GM18870 (cell line): ENCODE results near the gene SYNE1.
"Not testable (repeated sequence)": the region's sequence is repeated elsewhere in the genome, so short reads cannot be mapped to it uniquely, and the experiment has no call there.

Source experiments
- ATAC-seq: cut with Tn5 transposase; IDR thresholded peaks from one replicate; pipeline ENCODE4 v1.9.1; 2021; ENCODE audit warnings: moderate library complexity; ENCODE audit not compliant: unreplicated experiment

SYNE1 gene

DNA sequence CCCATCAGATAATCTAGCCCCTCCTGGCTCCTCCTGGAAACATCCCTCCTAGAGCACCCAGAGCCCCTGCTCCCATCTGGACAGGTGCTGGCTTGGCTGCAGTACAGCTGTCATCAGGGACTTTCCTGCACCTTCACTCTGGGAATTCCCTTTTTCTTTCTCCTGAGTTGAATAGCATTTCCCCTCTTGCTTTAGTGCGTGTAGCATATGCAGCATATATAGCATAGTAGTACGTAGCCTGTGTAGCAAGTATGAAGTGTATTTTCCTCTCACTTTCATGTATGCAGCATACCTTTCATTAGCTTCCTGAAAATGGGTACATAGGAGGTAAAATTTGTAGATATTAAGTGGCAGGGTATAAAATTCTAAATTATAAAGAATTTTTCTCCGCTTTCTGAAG is 476.8 kb downstream of the SYNE1 start:
- peak; percentile 98 for ATAC-seq

DNA sequence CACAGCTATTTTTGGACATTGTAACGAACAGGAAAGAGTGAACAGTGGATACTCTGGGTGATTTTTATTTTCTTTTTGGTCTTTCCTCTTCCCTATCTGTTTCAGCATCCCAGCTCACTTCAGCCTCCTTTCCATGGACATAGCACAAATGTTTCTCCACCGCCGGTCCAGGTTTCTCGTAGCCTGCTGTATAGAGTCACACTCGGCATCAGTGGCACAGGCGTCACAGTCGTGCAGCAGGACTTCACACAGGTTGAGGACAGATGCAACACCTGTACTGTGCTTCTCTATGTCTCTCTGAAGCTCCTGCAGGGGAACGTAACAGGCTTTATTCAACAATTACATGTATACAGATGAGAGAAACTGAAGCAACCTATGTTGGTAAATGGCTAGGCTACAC is 481.4 kb downstream of the SYNE1 start:
- ATAC-seq: no peak

DNA sequence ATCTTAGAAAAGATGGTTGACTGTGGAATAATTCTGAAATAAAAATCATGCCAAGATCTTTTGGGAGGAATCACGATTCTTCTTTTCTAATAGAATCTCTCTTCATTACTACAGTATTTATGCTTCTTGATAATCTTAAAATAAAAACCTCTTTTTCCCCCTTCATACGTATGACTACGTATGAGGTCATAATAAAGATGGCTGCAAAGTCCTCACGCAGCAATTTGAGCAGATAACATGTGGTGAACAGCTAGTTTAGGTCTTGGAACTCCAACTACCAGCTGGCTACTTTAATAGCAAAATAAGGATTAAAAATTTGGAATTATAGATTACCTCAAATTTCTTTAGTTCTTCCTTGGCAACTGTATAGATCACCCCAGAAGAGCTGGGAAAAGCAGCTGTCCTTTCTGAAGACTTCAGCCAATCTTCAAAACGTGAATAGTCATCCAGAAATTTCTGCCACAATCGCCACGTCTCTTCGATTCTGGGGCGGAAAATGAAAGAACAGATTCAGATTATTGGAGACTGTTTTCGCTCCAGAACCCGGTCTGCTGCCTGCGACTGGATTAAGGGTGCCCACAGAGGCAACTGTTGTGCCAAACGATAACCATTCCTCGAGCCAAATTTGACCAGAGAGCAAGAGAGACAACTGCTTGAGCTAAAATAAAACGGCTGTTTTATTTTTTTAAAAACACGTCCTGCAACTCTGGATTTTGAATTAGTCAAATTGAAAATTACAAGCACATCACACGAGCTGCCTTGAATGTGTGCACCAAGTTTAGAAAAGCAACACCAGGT is 482.4 kb downstream of the SYNE1 start:
- no peak for ATAC-seq

DNA sequence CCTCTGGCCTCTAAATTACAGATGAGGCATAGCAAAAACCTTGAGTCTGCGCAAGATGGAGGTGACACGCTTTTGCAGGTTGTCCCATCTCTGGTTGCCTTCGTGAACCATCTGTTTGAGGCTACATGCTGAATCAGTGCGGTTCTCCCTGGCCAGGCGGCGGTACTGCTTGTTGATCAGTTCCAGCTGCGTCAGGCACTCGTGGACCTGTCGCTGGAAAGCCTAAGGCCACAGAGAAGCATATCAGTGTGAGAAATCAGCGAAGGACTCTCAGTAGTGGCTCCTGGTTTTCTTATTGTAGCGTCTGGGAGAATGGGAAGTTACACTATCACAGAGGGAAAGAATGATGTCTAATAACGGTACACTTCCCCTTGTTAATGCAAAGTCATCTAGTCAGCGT is 485.2 kb downstream of the SYNE1 start:
- ATAC-seq: no peak

DNA sequence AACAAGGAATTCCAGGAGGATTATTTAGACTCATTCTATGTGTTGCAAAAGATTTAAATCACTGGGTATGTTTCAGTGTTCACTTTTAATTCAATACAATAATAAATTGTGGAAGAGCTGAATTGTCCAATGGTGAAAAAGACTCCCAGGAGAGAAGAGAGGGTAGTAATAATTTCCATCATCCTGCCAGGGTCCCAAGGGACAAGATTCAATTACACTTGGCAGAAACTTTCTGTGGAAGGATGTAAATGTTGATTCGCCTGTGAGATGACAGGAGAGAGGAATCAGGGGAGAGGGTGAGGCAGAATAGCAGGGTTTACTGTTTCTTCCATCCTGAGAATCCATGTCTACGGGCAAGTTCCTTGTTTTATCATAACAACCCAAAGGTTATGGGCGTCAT is 487.0 kb downstream of the SYNE1 start:
- no peak for ATAC-seq

DNA sequence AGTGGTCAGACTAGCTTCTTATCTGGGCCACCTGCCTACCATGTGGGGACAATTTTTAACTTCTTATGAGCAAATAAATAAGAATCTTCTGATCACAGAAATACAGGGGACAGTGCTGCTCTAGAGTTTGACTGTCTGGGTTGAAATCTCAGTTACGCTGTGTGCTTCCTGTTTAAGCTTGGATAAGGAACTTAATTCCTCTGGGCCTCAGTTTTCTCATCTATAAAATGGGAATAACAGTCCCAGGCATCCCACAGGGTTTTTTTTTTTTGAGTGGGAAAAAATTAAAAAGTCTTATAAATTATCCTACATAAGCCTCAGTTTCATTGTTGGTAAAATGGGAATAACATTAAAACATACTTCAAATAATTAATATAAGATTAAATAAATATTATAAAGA is 488.8 kb downstream of the SYNE1 start:
- no peak for ATAC-seq

DNA sequence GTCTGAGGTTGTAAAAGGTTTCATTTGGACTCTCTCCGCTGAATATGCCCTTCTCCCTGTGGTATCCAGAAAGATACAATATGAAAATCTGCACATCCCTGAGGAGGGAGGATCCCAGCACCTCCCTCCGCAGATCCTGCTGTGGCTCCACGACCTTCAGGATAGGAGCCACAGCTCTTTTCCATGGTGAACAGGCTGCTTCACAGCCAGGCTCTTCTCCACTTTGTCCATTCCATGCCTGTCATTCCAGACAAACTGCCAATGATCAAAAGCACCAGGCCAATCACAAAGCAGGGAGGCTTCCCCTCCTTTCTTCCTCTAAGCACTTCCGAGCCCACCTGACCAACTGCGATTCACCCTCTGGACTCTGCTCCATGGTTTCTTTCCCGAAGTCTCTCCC is 489.9 kb downstream of the SYNE1 start:
- ATAC-seq: no peak

DNA sequence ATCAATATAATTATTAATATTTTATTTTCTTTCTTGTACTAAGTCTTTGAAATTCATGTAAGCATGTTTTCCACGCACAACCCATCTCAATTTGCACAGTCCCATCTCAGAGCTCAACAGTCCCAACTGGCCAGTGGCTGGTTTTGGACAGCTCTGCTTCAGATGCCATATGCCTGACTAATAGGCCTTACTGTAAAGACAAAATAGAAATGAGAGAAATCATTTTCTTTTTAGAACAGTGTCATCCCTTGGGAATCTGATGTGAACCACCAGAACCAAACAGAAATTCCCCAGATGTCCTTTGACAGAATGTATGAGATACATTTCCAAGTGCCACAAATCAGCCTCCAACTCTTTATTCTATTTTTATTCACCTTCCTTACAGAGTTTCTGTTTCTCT is 490.8 kb downstream of the SYNE1 start:
- no peak for ATAC-seq

DNA sequence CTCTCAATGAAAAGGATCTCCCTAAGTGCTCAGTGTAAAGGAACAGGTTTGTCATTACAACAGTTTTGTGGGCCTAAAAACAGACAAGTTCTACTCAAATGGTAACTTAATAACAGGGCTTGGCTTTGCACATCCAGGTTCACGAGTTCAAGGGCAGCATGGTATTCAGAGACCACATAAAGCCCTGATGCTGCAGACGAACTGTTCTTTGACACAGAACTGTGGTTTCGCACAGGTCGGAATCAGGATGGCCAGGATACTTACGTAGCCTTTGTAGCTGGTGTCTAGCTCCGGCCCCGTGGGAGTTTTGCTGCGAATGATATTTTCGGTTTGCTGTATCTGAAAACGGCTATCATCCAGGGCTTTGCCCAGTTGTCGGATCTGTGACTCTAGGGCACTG is 493.8 kb downstream of the SYNE1 start:
- ATAC-seq: no peak

DNA sequence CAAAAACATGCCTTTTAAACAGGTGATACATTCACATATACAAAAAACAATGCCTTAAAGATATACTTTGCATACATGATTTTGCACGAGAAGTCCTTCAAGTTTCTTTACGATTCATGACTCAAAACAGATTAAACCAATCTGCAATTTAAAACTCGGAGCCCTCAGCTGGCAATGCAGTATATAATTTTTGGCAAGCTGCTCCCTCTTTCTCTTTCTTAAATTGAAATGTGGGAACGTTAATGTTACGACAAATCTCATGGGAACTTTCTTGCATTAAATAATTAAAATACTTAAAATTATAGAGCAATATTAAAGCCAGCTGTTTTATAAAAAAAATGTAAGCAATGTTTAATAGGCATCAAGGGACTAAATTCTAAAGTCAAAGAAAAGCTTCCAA is 495.1 kb downstream of the SYNE1 start:
- no peak for ATAC-seq

DNA sequence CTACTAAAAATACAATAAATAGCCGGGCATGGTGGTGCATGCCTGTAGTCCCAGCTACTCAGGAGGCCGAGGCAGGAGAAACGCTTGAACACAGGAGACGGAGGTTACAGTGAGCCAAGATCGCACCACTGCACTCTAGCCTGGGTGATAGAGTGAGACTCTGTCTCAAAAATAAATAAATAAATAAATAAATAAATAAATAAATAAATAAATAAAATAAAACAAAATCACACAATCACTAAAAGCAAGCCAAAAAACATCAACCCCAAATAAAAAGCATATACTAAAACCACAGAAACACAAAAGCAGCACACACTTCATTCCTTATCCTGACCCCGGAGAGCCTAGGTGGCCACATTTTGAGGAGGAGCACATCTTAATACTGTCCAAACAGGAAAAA is 498.8 kb downstream of the SYNE1 start:
- not testable (repeated sequence) for ATAC-seq

DNA sequence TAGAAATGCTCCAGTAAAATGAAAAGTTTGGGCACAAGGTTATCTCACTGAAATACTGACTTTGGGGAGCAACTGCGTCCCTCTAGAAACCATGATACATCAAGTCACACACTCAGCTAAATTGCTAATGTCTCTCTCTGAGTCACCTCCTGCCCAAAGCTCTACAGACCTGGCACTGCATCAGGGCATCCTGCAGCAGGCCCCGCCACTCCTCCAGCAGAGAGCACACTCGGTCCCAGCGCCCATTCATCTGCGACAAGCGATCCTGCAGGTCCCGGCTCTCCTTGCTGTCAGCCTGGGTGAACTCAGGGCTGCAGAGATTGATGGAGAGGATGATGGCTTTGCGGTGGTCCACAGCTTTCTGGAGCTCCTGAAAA is 500.7 kb downstream of the SYNE1 start:
- no peak for ATAC-seq

DNA sequence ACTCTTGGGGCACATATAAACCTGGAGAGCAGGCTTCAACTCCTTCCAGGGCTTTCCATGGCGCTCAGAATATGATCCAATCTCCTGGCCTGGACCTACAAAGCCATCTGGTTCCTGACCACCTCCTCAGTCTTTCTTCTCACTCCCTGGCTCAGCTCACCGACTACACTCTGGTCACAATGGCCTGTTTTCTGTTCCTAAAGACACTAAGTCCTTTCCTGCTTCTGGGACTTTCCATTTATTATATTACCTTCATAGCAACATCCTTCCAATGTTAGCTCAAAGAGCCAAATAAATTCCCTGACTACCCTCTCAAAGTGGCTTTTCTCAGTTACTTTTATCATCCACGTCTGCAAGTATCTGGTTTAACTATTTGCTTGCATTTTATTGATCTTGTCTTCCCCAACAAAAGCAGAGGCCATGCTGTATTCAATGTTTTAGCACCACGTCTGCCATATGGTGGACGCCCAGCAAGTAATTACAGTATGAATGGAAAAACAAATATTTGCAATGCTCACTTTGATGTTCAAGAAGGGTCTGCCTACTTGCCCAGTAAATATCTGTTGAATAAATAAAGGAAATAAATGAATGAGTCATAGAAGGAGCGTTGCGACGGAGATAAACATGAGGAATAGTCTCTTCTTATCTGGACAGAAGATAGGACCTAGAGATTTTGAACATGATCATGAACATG is 501.3 kb downstream of the SYNE1 start:
- ATAC-seq: no peak

DNA sequence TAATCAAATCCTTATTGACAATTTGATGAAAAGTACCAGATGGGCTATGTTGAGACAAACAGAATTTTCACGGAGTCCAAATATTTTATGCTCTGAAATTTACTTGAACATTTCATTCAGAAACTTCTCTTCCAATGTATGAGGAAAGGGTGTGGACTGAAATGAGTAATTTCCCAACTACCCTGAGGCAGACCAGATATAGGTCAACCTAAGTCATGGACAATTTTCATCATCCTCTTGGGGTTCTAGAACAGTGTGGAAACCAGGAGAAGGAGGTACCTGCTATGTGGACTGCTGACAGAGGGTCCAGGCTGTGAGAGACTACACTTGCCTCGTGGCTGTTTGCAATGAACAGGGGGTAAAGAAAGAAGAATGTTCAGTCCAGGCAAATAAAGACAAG is 506.7 kb downstream of the SYNE1 start:
- no peak for ATAC-seq

DNA sequence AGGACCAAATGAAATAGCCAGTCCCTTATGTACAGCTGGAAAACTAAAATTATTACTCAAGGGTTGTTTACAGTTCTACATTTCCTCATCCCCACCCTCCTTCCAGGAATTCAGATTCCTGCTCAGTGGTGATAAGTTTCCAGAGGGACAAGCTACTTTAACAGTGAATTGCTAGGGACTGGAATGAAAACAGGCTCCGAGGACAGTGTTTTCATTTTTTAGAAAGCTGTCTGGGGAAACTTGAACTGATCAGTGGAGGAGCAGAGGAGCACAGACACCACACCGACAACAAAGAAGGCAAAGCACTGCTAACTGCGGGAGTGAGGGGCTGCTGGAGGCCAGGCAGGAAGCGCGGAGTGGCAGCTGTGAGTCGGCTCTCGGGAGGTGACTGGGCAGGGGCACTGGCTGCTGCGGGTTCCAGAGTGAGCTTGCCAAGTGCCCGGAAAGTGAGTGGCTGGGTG is 507.4 kb downstream of the SYNE1 start:
- no peak for ATAC-seq

DNA sequence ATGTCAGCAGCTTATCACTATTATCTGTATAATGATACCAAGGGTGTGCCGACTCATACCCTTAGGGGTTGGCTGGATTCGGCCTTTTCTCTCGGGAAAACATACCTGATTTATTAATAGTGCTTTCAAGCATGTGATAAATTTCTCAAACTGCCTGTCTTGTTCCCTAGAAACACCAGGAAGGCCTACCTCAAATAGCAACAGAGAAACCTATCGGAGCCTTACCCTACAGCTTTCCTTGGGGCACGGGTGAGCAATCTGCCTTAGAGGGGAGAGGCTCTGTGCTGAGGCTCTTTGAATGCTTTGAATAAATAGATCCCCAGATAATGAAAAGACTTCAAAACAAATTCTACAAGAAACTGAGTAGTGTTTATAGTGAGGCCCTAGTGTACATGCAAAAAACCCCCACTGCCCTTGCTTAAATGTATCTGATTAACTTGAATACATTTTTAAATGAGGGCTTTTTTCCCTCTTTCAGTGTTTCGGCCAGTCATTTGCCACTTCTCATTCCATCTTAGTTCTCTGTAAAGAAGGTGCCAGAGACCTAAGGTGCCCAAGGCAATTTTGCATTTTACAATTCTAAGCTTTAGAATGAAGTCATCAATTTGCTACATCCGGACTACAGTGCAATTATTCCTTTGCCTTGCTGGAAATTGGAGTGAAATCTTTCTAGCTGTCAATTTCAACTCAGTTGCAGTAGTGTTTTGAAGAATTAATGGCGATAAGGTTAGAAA is 509.6 kb downstream of the SYNE1 start:
- ATAC-seq: no peak

DNA sequence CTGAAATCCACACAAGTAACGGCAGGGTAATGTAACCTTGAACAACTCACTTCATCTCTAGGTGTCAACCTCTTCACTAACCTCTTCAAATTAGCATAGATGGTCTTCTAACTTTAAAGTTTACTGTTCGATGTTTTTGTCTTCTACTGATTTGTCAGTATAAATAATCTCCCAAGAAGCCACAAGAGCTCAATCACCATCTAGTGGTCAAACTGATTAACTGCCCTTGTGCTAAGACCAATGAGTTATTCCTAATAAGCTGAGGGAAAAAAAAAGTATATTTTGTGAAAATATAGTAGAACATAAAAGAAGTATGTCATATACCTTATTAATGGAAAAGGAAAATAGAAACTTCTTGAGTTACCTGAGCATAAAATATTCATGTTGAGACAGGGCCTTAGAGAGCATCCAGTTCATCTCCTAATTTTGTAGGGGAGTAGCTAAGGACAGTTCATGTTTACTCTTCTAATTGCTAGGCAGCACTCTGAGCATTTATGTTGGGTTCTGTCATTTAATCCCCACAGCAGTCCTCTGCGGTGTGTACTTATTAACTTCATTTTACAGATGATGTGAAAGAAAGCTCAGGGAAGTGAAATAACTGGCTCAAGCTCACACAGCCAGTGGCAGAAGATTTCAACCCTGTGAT is 512.6 kb downstream of the SYNE1 start:
- peak; percentile 63 for ATAC-seq

DNA sequence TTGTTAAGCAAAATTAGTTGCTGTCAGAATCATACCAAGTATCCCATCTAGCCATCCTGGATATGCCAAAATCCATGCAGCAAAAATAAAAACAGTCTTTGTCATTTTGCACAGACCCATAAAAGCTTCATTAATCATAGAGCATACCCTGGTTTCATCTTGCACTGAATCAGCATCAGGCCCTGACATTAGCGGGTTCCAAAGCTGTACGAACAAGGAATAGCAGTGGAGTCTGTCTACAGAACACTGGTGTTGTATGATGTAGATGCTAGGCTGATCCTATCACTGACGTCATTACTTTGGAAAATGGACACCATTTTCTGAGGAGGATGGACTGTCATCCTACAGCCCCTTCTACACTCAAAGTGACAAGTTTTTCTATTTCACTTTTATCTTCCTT is 514.1 kb downstream of the SYNE1 start:
- no peak for ATAC-seq

DNA sequence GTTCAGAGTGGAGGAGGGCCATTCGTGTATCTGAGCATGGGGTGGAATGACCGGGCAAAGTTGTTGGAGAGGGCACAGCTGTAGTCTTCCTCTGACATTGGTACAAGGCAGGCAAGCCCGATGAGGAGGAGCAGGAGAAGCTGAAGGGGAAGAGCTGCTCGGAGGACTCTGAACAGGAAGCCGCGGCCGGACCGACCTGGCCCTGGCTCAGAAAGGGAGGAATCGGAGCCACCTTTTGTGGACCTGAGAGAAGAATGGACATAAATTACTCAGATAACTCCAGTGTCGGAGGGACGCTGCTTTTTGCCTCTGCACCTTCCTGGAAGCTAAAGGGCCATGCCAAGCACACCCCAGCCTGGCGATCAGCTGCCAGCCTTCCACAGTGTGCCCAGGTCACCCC is 514.7 kb downstream of the SYNE1 start:
- ATAC-seq: no peak

DNA sequence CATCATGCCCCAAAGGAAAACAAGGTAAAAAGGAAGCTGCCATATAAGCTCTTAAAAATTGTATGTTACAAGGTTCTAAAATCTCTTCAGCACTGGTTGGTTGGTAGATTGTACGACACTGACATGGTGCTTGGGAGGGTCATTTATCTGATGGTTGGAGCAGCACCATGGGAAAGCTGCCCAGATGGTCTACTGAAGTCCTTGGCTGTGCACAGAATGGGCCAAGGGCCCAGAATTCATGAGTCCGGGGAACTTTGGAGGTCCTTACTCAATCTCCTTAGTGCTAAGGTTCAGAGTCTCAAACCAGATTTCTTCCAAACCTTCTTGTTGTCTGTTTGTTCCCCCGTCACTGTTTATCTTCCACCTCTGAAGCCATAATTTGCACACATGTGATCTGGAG is 515.3 kb downstream of the SYNE1 start:
- no peak for ATAC-seq

DNA sequence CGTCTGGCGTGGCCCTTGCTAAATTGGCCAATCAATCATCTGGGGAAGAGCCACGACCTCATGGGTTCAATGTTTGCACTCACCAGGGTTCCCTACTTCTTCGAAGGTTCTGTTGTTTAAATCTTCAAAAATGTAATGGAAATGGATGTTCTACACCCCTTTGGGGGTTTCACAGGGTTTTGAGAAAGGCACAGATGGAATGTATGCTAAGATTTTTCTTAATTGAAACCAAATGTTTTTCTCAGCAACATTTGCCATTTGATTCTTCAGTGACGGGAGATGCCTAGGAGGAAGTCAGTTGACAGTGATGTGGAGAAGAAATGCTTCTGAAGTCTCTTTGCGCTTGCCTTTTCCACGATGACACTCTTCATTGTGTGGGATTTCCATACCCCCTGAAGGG is 517.3 kb downstream of the SYNE1 start:
- ATAC-seq: no peak
